HepG2 (cell line): ENCODE data around the gene CHRNB1. TPM values are rescaled to one million over a fixed set of nuclear protein-coding genes. Genes with fewer than 3 reads are reported as not detected.

Experiments used
- CEBPG ChIP-seq: IDR thresholded peaks from 2 replicates; pipeline ENCODE4 v1.6.1; 2016
- CREBL2 ChIP-seq: sonication (generic); formaldehyde crosslinking; IDR thresholded peaks from 2 replicates; pipeline ENCODE4 v1.8.1; 2023; ENCODE audit warnings: missing genetic modification reagents, mild to moderate bottlenecking, borderline replicate concordance
- GFI1 ChIP-seq: sonication (generic); formaldehyde crosslinking; IDR thresholded peaks from 2 replicates; pipeline ENCODE4 v1.5.0; 2020; ENCODE audit warnings: missing genetic modification reagents, mild to moderate bottlenecking, borderline replicate concordance
- HOXA3 ChIP-seq: sonication (generic); formaldehyde crosslinking; IDR thresholded peaks from 2 replicates; pipeline ENCODE4 v1.5.0; 2020; ENCODE audit warnings: missing genetic modification reagents
- KAT2B ChIP-seq: fragments of 150-350 bp; IDR thresholded peaks from 2 replicates; pipeline ENCODE4 v1.6.1; 2014; ENCODE audit warnings: low read depth, low read length, borderline replicate concordance
- KDM2A ChIP-seq: sonication (generic); formaldehyde crosslinking; IDR thresholded peaks from 2 replicates; pipeline ENCODE4 v1.4.0; 2020; ENCODE audit warnings: low read depth, missing genetic modification reagents, borderline replicate concordance
- MAFK ChIP-seq, 2 experiments: IDR thresholded peaks in 1 of 2; conservative IDR thresholded peaks in 1 of 2; 2 replicates each; pipeline ENCODE4 v1.6.1; 2011; ENCODE audit warnings: improper control_type of control experiment in 2 of 2, low read length in 2 of 2
- MATR3 ChIP-seq: sonication (generic); formaldehyde crosslinking; IDR thresholded peaks from 2 replicates; pipeline ENCODE4 v1.4.0; 2020; ENCODE audit warnings: missing genetic modification reagents
- PBX2 ChIP-seq: IDR thresholded peaks from 2 replicates; pipeline ENCODE4 v1.6.1; 2016; ENCODE audit warnings: control low read depth
- RBAK ChIP-seq: sonication (generic); formaldehyde crosslinking; IDR thresholded peaks from 2 replicates; pipeline ENCODE4 v1.5.1; 2020; ENCODE audit warnings: mild to moderate bottlenecking, missing genetic modification reagents
- SALL2 ChIP-seq: sonication (generic); formaldehyde crosslinking; IDR thresholded peaks from 2 replicates; pipeline ENCODE4 v1.8.1; 2023; ENCODE audit warnings: mild to moderate bottlenecking, missing genetic modification reagents, inconsistent platforms
- SNAPC2 ChIP-seq: sonication (generic); formaldehyde crosslinking; IDR thresholded peaks from 2 replicates; pipeline ENCODE4 v1.8.1; 2022; ENCODE audit warnings: mild to moderate bottlenecking, missing genetic modification reagents
- TBX2 ChIP-seq: sonication (generic); formaldehyde crosslinking; IDR thresholded peaks from 2 replicates; pipeline ENCODE4 v1.5.0; 2020; ENCODE audit warnings: missing genetic modification reagents, mild to moderate bottlenecking, borderline replicate concordance
- ZBTB1 ChIP-seq: sonication (generic); formaldehyde crosslinking; IDR thresholded peaks from 2 replicates; pipeline ENCODE4 v1.4.0; 2020; ENCODE audit warnings: missing genetic modification reagents, borderline replicate concordance
- ZBTB26 ChIP-seq: IDR thresholded peaks from 2 replicates; pipeline ENCODE4 v1.6.1; 2016; ENCODE audit warnings: missing compliant biosample characterization, missing genetic modification reagents, borderline replicate concordance
- ZNF160 ChIP-seq: sonication (generic); formaldehyde crosslinking; IDR thresholded peaks from 2 replicates; pipeline ENCODE4 v1.8.0; 2022; ENCODE audit warnings: mild to moderate bottlenecking, inconsistent platforms, missing genetic modification reagents
- ZNF18 ChIP-seq: sonication (generic); formaldehyde crosslinking; IDR thresholded peaks from 2 replicates; pipeline ENCODE4 v1.8.0; 2022; ENCODE audit warnings: mild to moderate bottlenecking, missing genetic modification reagents; ENCODE audit not compliant: insufficient replicate concordance
- ZNF292 ChIP-seq: sonication (generic); formaldehyde crosslinking; IDR thresholded peaks from 2 replicates; pipeline ENCODE4 v1.8.1; 2022; ENCODE audit warnings: mild to moderate bottlenecking, low read depth, missing genetic modification reagents, borderline replicate concordance
- ZNF3 ChIP-seq: IDR thresholded peaks from 2 replicates; pipeline ENCODE4 v1.7.0; 2017; ENCODE audit warnings: inconsistent platforms
- ZNF510 ChIP-seq: sonication (generic); formaldehyde crosslinking; IDR thresholded peaks from 2 replicates; pipeline ENCODE4 v1.4.0; 2020; ENCODE audit warnings: low read depth, mild to moderate bottlenecking, missing genetic modification reagents
- ZNF512 ChIP-seq: sonication (generic); formaldehyde crosslinking; IDR thresholded peaks from 2 replicates; pipeline ENCODE4 v1.4.0; 2020; ENCODE audit warnings: mild to moderate bottlenecking, missing genetic modification reagents
- ZNF605 ChIP-seq: sonication (generic); formaldehyde crosslinking; IDR thresholded peaks from 2 replicates; pipeline ENCODE4 v1.8.0; 2022; ENCODE audit warnings: mild to moderate bottlenecking, missing genetic modification reagents
- ZNF7 ChIP-seq: IDR thresholded peaks from 2 replicates; pipeline ENCODE4 v1.6.1; 2016; ENCODE audit warnings: missing biosample characterization, missing genetic modification reagents
- ZNF777 ChIP-seq: sonication (generic); formaldehyde crosslinking; IDR thresholded peaks from 2 replicates; pipeline ENCODE4 v1.4.0; 2020; ENCODE audit warnings: missing genetic modification reagents
- polyA plus RNA-seq, 8 experiments: library from polyadenylated mRNA; depleted of rRNA in 3 of 8; stranded (reverse) in 7 of 8; unstranded in 1 of 8; fragments of >200 nt; fragmentation: Illumina TruSeq in 4 of 8; extraction: Trizol in 4 of 8; gene quantifications; 2 replicates each; pipeline versions ENCODE4 v1.2.1 to v1.2.3, GENCODE V29; 2011 to 2016; ENCODE audit warnings: low read depth in 4 of 8, missing spikeins in 1 of 8, mixed read lengths in 1 of 8; ENCODE audit not compliant: insufficient read depth in 1 of 8
- total RNA-seq, 5 experiments: library from RNA; depleted of rRNA; stranded (reverse); fragments of >200 nt; fragmentation: Illumina TruSeq; extraction: Trizol; gene quantifications; 2 replicates each; pipeline ENCODE4 v1.2.3, GENCODE V29; 2016; ENCODE audit warnings: low read depth in 1 of 5

Gene CHRNB1
- total and polyA plus RNA-seq, 2 of the 13 experiments (the other 11 are each of a cell fraction or from before 2014, with no cell fraction given) = 5.4 to 33.7 TPM

- TF ChIP-seq ZNF18 (CRISPR knock-in tag) (no peak), ZNF512 (no peak), KDM2A (peak; percentile 21; the same call in 1 of the 2 replicates), ZNF3 (no peak), MATR3 (CRISPR knock-in tag) (no peak), RBAK (CRISPR knock-in tag) (no peak), HOXA3 (no peak), ZBTB1 (no peak), ZNF160 (CRISPR knock-in tag) (no peak), SALL2 (CRISPR knock-in tag) (no peak), SNAPC2 (no peak), PBX2 (CRISPR knock-in tag) (no peak), MAFK (conservative IDR thresholded peaks at IDR 0.05 in 1 of 2, IDR thresholded peaks at IDR 0.05 in 1 of 2; ENCODE audit: low read length in 2 of 2) (no peak), ZBTB26 (CRISPR knock-in tag) (no peak), CEBPG (no peak), CREBL2 (CRISPR knock-in tag) (no peak), ZNF292 (CRISPR knock-in tag) (no peak), ZNF777 (CRISPR knock-in tag) (peak; percentile 63), GFI1 (CRISPR knock-in tag) (no peak), ZNF605 (CRISPR knock-in tag) (no peak), ZNF7 (CRISPR knock-in tag) (no peak), ZNF510 (CRISPR knock-in tag) (no peak), KAT2B (no peak), TBX2 (no peak; the same call in 1 of the 2 replicates)
Observed at GRCh38 chr17:7479213-7480088, 34.6 kb downstream of the CHRNB1 start, which contains the start of gene ZBTB4 (continued).
